ENCODE results near the gene WDR82.

DNA sequence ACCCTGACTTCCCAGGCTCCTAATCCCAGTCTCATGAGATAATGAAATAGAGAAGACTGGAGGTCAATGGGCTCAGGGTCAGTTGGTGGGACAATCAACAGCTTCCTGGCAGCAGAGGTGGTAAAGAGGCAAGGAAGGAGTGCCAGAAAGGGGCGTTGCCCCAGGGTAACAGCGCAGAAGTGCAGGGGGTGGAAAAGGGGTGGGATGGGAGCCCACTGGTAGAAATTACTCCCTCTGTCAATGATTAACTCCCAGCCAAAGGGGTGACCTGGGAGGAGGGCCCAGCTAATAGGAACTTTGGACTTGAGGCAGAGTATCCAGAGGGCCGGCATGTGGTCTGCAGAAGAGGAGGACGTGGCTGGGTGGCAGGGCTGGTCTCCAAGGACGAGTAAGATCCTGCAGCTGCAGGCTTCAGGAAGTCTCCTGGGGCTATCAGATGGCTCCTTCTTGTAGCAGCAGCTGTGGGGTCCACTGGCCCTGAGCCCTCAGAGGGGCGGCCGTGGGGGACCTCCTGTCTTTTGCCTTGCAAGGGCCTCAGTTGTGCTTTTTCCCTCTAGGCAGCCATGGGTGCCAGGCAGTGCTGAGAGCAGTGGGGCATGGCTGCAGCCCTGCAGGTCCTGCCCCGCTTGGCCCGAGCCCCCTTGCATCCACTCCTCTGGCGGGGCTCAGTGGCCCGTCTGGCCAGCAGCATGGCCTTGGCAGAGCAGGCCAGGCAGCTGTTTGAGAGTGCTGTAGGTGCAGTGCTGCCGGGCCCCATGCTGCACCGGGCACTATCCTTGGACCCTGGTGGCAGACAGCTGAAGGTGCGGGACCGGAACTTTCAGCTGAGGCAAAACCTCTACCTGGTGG lies 11.5 kb upstream of the WDR82 start:
- TF ChIP-seq, protein P1, sequence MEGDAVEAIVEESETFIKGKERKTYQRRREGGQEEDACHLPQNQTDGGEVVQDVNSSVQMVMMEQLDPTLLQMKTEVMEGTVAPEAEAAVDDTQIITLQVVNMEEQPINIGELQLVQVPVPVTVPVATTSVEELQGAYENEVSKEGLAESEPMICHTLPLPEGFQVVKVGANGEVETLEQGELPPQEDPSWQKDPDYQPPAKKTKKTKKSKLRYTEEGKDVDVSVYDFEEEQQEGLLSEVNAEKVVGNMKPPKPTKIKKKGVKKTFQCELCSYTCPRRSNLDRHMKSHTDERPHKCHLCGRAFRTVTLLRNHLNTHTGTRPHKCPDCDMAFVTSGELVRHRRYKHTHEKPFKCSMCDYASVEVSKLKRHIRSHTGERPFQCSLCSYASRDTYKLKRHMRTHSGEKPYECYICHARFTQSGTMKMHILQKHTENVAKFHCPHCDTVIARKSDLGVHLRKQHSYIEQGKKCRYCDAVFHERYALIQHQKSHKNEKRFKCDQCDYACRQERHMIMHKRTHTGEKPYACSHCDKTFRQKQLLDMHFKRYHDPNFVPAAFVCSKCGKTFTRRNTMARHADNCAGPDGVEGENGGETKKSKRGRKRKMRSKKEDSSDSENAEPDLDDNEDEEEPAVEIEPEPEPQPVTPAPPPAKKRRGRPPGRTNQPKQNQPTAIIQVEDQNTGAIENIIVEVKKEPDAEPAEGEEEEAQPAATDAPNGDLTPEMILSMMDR (conservative IDR thresholded peaks at IDR 0.05): no peak
- TF ChIP-seq EZH2 (IDR thresholded peaks at IDR 0.05; ENCODE audit: low read depth): no peak
